Measurements from ENCODE around the gene TMEM108.
"Not testable (repeated sequence)": the region's sequence is repeated elsewhere in the genome, so short reads cannot be mapped to it uniquely, and the experiment has no call there.

The TMEM108 gene

DNA sequence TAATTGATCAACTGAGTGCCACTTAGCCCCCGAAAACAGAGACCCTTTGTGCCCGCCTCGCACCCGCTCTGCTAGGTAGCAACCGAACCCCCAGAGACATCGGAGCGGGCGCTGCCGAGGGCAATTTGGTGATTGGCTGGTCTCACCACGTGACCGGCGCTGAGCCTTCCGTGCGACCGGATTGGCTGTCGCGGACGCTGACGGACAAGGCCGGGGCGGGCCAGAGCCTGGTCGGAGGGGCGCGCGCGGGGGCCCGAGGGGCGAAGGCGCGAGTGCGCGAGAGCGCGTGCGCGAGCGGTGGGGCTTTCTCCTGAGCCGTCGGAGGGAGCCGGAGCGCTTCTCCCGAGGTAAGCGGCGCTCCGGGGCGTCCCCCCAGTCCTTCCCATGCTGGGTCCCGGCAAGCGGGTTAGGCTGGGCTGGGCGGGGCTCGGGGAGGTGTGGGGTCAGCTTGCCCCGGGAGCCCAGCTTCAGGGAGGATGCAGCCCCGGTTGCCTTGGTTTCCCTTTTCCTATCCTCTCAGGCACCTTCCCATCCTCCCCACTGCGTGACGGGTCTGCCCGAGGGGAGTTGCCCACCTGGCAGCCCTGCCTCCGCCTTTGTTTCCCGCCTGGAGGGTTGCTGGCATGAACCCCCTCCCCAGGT is at the start of gene TMEM108:
Gene TMEM108, plus strand, starts transcription at position 303 of the 642 bp plus-strand sequence.
- peak; percentile 3 to 15 (median 10) for DNase-seq (ENCODE audit: low read depth in 2 of 3, low spot score in 1 of 3)

DNA sequence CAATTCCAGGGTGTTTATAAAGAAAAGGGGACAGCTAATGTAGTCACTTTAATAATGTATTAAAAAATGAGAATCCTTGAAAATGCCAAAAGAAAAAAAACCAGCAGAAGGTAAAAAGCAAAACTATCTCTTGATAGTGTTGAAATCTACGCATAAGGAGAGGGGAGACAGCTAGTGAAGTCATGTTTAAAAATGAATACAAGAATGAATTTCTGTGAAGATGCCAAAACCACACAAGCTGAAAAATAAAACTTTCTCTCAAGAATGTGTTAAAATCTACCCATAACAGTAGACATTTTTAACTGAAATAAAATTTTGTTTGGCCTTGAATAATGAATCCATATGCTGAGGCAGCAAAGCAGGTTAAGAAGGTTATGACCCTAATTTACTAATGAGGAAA is 42.2 kb upstream of the TMEM108 start:
- no peak for DNase-seq (ENCODE audit: low read depth in 2 of 3, low spot score in 1 of 3)

DNA sequence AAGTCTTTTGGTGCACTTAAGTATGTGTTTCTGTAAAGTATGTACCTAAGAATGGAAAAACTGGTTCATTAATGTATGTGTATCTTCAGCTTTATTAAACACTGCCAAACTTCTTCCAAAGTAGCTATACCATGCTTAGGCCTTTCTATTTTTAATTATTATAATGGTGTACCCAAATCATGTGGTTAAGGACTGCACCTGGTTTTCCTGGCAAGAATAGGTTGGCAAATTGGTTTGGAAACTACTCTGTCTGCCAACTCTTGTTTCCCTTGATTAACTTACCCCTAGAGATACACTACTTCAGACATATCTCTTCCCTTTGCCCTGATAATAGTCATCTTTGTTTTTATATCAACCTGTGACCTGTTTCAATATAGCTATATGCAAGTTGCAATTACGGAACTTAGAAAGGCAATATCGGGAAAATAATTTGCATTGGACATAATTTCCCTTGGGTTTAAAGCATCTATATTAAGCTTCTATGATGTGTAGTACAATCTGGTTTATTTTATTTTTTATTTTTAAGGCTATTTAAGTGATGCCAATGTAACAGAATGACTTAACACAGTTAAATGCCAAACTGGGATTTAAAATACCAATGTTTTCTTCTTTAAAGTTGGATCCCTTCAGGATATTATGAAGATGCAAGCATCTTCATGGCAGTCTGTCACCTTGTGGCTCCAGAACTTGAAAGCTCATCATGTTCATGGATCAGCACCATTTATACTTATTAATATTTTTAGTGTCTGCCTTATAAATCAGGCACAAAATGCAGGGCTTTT is 40.6 kb upstream of the TMEM108 start:
- DNase-seq (ENCODE audit: low read depth in 2 of 3, low spot score in 1 of 3), result no peak

DNA sequence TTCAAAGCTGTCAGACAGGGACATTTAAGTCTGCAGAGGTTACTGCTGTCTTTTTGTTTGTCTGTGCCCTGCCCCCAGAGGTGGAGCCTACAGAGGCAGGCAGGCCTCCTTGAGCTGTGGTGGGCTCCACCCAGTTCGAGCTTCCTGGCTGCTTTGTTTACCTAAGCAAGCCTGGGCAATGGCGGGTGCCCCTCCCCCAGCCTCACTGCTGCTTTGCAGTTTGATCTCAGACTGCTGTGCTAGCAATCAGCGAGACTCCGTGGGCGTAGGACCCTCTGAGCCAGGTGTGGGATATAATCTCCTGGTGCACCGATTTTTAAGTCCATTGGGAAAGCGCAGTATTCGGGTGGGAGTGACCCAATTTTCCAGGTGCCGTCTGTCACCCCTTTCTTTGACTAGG is 33.2 kb upstream of the TMEM108 start:
- not testable (repeated sequence) for DNase-seq (ENCODE audit: low read depth in 2 of 3, low spot score in 1 of 3)

GRCh38 chr3:133007601-133008000 is 30.6 kb upstream of the TMEM108 start:
- DNase-seq (ENCODE audit: low read depth in 2 of 3, low spot score in 1 of 3), result no peak

- DNase-seq (ENCODE audit: low read depth in 2 of 3, low spot score in 1 of 3), result no peak
Observed at GRCh38 chr3:133014325-133014724, 23.9 kb upstream of the TMEM108 start.

DNA sequence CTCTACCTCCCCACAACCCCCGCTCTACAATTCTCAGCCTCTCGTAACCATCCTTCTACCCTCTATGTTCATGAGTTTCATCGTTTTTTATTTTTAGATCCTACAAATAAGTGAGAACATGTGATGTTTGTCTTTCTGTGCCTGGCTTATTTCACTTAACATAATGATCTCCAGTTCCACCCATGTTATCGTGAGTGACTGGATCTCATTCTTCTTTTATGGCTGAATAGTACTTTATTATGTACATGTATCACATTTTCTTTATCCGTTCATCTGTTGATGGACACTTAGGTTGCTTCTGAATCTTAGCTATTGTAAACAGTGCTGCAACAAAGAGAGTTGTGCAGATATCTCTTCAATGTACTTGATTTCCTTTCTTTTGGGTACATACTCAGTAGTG is 22.6 kb upstream of the TMEM108 start:
- DNase-seq (ENCODE audit: low read depth in 2 of 3, low spot score in 1 of 3), result not testable (repeated sequence)

DNA sequence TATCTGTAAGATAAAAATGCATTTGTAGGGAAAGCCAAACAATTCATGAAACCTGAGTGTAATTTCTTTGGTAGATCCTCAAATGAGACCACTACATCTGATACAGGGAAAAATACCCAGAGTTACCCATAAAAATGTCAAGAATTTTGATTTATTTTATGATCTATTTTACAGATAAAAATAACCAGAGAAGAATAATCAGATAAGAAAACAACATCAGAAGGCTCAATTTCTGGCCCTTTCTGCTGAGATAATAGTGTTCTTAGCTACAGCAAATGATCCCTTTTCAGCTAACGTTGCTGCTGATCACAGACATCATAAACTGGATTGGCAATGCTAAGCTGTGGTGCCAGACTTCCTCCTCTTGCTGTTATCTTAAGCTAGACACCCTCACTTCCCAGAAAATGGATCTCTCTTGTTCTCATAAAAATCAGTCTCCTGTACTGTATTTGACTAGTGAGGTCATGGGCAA is 21.3 kb upstream of the TMEM108 start:
- DNase-seq (ENCODE audit: low read depth in 2 of 3, low spot score in 1 of 3), result no peak

DNA sequence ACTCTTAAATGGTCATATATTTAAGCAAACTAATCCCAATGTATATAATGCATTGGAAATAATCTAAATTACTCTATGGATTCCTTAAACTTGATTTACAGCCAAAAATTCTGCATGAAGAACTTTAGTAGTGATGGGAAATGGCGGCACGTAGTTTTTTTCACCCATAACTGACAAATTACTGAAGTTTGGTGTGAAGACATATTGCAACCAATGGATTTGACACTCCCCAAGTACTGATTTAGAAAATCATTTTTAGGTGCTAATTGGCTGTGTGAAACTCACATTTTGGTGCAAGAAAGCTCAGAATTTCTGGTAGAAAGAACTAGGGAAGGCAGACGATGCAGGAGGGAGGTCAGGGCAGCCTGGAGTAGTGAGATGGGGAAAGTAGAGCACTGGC is 19.3 kb upstream of the TMEM108 start:
- no peak for DNase-seq (ENCODE audit: low read depth in 2 of 3, low spot score in 1 of 3)

GRCh38 chr3:133021206-133021605 is 17.0 kb upstream of the TMEM108 start:
- DNase-seq (ENCODE audit: low read depth in 2 of 3, low spot score in 1 of 3), result no peak

DNA sequence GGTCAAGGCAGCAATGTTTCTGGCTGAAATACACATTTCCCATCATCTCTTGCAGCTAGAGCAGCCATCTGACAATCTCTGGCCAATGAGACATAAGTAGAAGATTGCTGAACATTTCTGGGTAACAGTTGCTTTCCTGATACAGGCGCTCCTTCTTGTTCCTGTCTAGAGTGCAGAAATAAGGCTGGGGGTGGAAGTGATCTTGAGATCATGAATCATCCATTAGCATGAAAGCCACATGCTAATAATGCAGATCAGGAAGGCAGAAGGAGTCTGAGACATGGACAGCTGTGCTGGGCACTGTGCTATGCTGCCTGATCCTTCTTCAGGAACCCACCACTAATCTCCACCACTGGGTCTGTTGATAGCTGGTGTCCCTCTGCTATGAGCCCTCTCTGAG is 14.8 kb upstream of the TMEM108 start:
- DNase-seq (ENCODE audit: low read depth in 2 of 3, low spot score in 1 of 3), result no peak

GRCh38 chr3:133025546-133025945 is 12.6 kb upstream of the TMEM108 start:
- no peak for DNase-seq (ENCODE audit: low read depth in 2 of 3, low spot score in 1 of 3)

DNA sequence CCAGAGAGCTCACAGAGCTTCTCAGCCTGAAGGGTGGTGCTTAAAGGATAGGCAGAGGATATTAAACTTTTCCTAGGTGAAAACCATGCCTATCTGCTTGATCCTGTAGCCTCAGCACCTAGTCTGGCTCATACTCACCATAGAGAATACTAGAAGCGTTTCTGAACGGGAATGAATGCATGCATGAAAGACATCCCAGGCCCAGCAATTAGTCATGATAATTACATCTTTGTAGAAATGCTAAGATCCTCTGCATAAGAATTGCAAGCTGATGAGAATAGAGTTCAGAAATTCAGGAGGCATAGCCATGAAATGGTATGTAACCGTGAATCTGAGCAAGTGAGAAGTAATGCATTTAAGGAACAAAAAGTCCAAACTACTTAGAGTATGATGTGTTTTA is 5.9 kb upstream of the TMEM108 start:
- DNase-seq (ENCODE audit: low read depth in 2 of 3, low spot score in 1 of 3), result no peak

DNA sequence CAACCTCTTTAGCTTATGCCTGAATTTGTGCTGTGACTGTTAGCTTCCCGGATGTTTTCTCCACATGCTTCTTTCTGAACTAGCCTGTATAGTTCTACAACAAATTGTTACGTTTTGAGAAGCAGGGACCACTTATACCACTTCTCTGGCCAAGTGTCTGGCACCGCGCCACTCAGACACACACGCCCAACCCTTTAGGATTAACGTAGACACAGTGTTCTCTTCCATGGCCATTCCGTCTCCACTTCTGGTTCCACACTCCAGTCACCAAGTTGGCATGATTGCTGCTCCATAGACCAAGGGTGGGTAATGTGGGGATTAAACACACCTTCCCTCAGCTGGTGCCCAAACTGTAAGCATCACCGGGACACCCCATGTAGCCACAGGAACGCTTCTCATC is 755 bp upstream of the TMEM108 start:
- no peak for DNase-seq (ENCODE audit: low read depth in 2 of 3, low spot score in 1 of 3)

- DNase-seq (ENCODE audit: low read depth in 2 of 3, low spot score in 1 of 3), result no peak
Observed at GRCh38 chr3:133038731-133039375, 662 bp downstream of the TMEM108 start.

- DNase-seq (ENCODE audit: low read depth in 2 of 3, low spot score in 1 of 3), result peak; percentile 10 to 24 (median 23)
Observed at GRCh38 chr3:133040696-133041523, 2.7 kb downstream of the TMEM108 start.

DNA sequence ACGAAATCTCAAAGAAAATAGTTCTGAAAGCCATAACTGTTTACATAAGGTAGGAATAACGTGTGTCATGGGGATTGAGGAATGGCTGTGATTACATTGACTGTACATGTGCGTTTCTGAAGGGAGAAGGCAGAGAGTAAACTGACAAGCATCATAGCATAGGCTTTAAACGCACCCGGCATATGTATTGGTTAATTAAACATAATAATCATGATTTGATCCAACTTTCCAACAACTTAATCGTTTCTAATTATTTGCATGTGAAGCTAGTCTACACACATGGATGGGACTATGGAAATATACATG is 3.3 kb downstream of the TMEM108 start:
- no peak for DNase-seq (ENCODE audit: low read depth in 2 of 3, low spot score in 1 of 3)

- no peak for DNase-seq (ENCODE audit: low read depth in 2 of 3, low spot score in 1 of 3)
Observed at GRCh38 chr3:133042778-133043177, 4.6 kb downstream of the TMEM108 start.

DNA sequence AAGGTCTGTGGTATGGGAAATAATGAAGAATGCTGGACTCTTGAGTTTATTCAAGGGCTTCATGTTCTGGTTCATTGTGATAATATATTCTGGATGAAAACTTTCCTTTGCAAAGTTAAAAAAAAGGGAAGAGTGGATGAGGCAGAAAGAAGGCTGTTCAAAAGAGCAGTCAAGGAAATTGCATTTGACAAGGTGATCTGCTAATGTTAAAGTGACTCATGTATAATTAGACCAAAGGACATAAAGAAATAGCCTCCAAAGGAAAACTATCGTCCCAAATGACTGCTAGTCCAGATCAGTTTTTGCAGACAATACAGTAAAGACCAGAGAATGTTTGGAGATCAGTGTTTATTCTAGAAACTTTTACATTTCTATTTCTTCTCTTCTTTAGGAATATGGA is 9.8 kb downstream of the TMEM108 start:
- DNase-seq (ENCODE audit: low read depth in 2 of 3, low spot score in 1 of 3), result no peak

GRCh38 chr3:133049491-133049890 is 11.3 kb downstream of the TMEM108 start:
- DNase-seq (ENCODE audit: low read depth in 2 of 3, low spot score in 1 of 3), result no peak

DNA sequence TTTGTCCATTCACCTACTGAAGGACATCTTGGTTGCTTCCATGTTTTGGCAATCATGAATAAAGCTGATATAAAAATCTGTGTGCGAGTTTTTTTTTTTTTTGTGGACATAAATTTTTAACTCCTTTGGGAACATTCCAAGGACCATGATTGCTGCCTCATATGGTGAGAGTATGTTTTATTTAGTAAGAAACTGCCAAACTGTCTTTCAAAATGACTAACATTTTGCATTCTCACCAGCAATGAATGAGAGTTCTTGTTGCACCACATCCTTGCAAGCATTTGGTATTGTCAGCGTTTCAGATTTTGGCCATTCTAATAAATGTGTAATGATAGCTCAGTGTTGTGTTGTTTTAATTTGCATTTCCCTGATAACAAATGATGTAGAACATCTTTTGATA is 12.7 kb downstream of the TMEM108 start:
- no peak for DNase-seq (ENCODE audit: low read depth in 2 of 3, low spot score in 1 of 3)

Data from stimulated activated CD4-positive, alpha-beta T cell treated with anti-CD3 and anti-CD28 coated beads, Interleukin-12 subunit alpha, Interleukin-12 subunit beta, amount 100 ng/mL, for 48 hours (primary cell).